Measurements from ENCODE around the gene CUX1. TPM values are rescaled to one million over a fixed set of nuclear protein-coding genes. Genes with fewer than 3 reads are reported as not detected.

Gene CUX1
- polyA plus RNA-seq, 1 donor = 38.3 TPM

DNA sequence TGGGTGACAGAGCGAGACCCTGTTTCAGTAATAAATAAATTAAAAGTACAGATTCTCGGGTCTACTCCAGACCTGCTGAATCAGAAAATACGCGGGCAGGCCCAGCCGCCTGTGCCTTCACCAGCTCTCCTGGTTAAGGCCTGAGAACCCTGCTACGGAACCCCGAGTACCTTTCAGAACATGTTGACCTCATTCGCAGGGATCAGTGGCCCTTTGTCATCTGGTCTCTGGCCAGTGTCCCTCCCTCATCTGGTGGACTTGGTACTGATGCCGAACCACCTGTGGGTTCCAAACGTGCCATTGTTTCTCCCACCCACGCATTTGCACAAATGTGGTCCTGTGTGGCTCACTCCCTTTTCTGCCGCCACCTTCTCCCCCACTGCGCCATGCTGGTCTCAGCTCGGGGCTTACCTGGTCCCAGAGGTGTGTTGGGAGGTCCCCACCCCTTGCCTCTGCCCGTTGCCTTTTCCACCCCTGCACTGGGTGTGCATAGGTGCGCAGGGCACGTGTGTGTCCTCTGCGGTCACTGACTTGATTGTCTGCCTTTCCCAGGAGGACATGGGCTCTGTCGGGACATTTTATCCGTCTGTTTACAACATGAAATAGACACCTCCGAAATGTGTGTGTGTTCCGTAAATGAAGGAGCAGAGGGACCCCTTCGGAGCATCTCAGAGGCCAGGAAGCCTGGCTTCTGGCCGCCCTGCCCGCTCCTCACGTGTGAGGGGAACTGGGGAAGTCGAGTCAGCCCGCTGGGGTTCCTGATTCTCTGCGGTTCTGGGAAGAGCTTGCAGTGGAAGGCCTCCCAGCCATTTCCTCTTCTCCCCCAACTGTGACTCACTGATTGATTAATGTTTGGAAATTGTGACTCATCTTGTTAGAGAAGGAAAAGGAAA is 135.2 kb downstream of the CUX1 start:
- DNase-seq (ENCODE audit: low read depth) = no peak

DNA sequence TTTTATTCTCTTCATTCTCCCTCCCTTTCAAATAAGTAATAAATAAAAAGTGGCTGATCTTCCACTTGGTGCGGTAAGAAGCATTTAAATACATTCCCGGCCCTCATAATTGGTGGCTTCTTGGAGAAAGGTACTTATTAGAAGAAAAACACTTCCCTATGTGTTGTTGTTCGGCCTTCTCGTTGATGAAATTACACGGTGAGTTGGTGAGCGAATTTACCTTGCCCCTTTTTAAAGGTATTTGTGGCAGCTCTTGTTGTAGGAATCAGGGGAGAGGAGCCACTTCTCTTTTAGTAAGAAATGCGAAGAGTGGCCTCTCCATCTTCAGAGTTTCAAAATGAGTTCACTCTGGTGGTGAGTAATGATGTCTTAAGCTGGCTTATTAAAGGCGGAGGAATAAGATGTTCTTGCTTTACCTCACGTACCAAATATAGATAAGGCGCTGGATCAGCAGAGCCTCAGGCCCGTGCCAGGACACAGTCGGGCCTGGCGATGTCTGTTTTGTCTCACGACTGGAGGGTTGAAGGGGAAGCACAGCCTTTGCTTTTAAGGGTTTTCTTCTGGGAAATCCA is 135.9 kb downstream of the CUX1 start:
- no peak for DNase-seq (ENCODE audit: low read depth)

DNA sequence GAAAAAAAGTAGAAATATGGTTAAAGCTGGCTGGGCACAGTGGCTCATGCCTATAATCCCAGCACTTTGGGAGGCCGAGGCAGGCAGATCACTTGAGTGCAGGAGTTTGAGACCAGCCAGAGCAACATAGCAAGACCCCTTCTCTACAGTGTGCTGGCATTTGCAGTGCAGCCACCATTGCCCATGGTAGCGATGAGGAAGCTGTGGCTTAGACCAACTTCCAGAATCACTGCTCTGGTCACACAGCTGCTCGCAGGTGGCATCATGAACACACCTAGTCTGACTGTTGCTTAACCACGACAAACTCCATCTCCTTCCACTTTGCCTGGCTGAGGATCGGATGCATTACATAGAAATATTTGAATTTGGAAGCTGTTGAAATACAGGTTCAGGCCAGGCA is 137.1 kb downstream of the CUX1 start:
- no peak for DNase-seq (ENCODE audit: low read depth)

DNA sequence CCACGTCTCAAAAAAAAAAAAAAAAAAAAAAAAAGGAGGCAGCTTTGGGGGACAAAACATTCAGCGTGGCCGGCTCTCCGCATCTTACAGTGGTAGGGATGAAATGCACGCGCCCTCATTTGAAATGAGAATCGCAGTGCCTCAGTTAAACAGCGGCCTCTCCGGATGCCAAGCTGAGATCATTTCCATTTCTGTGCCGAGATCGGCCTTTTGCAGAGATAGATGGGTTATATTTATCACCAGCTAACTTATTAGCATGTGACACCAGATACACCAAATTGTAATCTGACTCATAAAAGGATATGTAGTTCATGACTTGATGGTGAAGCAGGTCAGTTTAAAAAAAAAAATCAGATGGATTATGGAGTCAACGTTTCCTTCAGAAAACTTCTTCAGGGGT is 138.7 kb downstream of the CUX1 start:
- DNase-seq (ENCODE audit: low read depth) = no peak

DNA sequence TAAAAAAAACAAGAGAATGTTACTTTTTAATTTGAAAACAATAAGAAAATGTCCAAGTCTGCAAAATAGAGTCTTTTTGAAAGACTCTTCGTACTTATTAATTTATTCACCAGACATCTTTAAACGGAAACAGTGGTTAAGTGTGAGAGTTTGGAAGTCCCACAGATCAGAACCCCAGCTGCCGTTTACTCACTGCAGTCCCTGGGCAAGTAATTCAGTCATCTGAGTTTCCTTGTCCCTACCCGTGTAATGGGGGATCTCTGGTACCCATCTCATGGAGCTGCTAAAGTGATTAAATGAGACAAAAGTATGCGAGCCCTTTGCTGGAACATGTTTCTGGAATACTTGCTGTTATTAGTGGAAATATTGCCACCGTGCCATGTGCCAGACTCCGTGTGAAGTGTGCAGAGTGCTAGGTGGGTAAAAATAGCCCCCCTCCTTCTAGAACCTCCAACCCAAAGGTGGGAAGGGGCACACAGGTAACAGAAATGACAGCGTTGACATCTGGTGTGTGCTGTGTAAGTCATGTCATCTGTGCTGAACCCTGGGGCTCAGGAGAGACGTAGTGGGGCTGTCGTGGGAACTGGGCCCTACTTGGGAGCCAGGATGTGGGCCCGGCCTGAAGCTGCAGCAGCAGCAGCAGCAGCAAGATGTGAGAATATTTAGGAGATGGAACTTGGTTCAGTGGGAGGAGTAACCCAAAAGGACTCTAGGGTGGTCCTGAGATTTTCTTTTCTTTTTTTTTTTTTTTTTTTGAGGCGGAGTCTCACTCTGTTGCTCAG is 140.5 kb downstream of the CUX1 start:
- no peak for DNase-seq (ENCODE audit: low read depth)

DNA sequence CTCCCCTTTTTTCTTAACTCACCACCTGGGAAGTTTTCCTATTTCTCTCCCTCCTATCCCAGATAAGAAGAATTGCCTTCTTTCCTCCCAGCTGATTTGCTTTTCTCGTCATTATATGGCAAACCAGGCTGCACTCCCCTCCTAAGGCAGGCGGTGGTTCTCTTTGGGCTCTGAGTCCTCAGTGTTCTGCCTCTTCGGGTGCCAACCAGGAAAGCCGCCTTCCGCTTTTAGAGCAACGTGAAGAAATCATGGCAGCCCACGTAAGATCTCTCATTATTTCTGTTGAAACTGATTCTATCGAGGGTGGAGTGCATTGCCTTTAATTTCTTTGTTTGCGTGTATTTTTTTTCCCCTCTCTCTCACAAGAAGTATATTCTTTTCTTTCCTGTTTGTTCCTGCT is 141.9 kb downstream of the CUX1 start:
- no peak for DNase-seq (ENCODE audit: low read depth)

DNA sequence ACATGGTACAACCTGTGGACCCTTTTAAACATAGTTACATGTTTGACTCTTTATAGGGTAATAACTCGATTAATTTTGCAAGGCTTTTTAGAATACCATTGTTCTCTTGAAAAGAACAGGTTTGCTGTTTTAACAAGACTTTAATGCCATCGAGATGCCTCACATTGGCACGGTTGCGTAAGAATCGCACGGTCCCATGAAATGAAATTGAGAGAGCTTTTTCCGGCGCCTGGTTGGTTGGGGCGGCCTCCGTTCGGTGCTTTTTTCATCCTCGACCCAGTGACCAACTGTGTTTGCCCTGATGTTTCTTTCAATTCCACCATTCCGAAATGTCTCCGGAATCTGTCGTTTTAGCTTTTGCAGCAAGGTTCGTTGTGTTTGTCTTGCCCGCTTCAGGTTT is 142.4 kb downstream of the CUX1 start:
- DNase-seq (ENCODE audit: low read depth) = no peak

DNA sequence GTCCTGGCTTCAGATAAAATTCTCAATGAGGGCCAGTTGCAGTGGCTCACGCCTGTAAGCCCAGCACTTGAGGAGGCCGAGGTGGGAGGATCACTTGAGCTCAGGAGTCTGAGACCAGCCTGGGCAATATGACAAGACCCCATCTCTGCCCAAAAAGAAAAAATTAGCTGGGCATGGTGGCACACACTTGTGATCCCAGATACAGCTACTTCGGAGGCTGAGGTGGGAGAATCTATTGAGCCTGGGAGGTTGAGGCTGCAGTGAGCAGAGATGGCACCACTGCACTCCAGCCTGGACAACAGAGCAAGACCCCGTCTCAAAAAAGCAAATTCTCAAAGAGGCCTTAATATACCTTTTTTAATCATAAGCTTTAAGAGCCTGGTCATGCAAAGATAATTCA is 142.9 kb downstream of the CUX1 start:
- DNase-seq (ENCODE audit: low read depth) = no peak

DNA sequence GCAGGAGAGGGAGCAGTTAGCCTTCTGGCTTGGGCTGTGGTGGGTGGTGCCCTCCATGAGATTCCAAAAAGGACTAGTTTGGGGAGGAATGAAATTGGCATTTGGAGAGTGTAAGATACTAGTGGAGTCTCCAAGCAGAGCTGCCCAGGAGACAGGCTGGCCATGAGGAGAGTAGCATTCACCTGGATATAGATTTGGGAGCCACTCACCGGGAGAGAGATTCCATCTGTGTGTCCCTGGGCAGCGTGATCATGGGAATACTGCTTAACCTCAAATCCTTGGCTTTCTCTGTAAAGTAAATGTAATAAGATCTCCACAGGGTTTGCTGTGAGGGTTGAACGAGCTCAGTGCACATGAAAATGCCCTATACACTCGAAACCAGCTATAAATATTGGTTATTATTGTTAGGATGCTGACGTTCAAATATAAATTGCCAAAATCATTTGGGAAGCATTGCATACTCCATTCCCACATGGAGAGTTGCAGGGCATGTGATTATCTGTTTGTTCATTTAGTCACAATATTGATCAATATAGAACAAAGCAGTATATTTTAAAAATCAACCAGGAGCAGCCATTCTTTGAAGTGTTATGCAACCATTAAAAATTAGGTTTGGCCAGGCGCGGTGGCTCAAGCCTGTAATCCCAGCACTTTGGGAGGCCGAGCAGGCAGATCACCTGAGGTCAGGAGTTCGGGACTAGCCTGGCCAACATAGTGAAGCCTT is 143.7 kb downstream of the CUX1 start:
- no peak for DNase-seq (ENCODE audit: low read depth)

DNA sequence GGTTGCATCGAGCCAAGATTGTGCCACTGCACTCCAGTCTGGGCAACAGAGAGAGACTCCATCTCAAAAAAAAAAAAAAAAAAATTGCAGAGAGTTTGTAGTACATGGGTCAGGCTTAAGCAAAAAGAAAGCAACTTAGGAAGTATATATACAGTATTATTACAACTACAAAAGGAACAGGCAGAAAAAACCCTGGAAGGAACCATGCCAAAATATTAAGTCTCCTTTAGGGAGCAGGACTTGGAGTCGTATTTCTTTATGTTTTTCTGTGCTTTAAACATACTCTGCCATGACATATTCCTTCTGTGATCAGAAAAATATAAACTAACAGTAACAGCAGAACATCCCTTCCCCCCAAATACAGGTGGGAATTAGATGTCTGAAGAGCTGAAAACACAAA is 144.4 kb downstream of the CUX1 start:
- no peak for DNase-seq (ENCODE audit: low read depth)

DNA sequence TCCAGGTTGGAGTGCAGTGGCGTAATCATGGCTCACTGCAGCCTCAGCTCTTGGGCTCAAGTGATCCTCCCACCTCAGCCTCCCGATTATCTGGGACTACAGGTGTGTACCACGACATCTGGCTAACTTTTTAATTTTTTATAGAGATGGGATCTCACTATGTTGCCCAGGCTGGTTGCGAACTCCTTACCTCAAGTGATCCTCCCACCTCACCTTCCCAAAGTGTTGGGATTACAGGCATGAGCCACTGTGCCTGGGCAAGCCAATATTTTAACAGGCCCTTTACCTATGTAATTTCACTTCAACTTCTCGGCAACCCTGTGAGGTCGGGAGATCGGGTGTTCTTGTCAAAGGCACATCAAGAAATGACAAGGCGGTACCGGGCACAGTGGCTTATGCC is 146.3 kb downstream of the CUX1 start:
- no peak for DNase-seq (ENCODE audit: low read depth)

DNA sequence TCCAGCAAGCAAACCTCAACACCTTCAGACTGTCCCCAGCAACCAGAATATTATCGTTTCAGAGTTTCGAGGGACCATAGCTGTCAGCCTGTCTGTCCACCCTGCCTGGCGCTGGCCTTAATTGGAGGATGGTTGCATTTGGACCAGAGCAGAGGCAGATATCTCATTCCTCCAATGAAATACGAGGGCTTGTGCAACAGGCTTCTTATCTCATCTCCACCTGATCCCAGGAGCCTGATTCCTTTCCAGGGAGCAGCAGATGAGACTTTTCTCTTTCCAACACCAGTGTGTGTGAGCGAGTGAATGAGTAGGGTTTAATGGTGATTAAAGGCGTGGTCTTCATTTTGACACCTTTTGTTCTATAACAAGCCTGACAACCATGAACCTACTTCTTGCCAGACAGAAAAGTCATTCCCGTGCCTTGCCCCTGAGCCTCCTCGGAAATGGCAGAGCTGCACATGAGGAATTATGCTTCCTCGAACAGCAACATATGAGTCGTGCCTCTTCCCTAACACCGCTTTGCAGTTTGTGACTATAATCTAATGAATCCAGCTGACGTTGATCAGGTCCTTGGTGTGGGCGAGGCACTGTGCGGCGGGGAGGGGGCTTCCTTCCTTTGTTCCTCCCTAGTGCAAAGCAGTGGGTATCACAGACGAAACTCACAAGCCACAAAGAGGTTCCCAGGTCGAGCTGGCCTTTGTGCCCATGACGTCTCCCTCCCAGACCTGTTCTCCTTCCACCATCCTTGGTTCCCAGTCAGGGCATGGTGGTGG is 147.4 kb downstream of the CUX1 start:
- no peak for DNase-seq (ENCODE audit: low read depth)

DNA sequence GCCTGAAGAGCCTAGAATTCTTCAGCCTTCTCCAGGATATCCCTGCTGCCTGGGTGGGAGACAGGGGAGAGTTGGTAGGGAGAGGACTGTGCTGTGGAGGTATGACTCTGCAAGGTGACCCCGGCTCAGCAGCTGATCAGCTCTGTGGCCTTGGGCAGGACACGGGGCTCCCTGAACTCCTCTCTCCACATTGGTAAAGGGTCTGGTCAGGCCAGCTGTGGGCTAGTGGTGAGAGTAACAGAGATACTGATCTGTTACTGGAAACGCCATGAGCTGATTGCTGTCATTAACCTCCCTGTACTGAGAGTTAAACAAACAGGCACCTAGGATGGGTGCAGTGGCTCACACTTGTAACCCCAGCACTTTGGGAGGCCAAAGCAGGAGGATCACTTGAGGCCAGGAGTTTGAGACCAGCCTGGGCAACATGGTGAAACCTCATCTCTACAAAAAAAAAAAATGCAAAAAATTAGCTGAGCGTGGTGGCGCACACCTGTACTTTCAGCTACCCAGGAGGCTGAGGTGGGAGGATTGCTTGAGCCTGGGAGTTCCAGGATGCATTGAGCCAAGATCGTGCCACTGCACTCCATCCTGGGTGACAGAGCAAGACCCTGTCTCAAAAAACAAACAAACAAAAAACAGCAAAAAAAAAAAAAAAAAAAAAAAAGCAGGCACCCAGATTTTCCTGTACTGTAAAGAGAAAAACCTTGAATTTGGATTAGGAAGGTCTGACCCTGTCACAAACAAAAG is 151.5 kb downstream of the CUX1 start:
- DNase-seq (ENCODE audit: low read depth) = no peak

DNA sequence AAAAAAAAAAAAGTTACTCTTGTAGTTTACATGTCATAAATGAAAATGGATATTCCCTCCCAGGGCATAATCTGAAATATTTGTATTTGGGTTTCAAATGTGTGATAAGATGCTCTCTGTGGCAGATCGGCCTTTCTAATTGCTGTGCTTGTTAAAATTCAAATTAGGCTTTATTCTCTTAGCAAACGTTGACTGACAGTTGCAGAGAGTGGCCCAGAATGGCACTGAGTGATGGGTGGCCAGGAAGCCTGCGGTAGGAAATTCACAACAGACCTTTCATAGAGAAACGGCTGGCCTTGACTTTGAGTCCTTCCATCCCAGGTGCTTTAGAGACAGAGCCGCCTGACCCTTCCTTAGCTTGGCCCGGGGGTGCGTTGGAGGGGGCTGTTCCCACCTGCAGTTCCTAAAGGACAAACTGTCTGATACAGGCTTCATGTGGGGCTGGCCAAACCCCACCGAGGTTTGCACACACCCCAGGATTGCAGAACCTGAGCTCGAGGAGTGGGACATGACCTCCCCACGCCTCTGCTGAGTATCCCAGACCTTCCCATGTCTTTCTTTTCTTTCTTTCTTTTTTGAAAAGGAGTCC is 152.7 kb downstream of the CUX1 start:
- DNase-seq (ENCODE audit: low read depth) = no peak

DNA sequence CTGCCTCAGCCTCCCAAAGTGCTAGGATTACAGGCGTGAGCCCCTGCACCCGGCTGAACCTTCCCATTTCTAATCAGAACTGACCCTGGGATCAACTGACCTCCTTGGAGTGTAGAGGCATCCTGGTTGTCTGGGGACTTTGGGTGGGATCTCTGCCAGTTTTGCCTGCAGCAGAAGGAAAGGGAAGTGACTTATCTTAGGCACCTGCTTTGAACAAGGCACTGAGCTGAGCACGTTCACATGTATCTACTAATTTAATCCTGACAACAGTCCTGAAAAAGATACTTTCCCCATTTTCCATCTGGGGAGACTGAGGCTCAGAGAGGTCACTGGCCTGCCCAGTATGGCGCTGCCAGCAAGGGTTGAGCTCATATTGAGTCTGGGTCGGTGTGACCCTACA is 153.4 kb downstream of the CUX1 start:
- DNase-seq (ENCODE audit: low read depth) = no peak

DNA sequence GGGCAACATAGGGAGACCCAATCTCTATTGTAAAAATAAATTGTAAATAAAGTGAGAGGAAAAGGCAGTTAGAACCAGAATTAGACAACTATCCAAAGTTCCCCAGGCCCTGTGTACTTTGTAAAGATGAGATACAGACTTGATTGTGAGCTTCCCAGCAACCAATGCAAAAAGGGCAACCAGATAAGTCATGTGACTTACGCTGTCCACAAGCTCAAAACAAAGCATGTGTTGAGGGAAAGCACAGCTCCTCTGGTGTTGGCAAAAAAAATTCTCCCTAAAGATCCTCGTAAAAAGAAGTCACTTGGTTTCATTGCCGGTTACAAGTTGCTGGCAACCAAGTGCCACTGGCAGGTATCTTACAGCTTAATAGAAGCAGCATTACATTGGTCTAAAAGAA is 154.0 kb downstream of the CUX1 start:
- no peak for DNase-seq (ENCODE audit: low read depth)

DNA sequence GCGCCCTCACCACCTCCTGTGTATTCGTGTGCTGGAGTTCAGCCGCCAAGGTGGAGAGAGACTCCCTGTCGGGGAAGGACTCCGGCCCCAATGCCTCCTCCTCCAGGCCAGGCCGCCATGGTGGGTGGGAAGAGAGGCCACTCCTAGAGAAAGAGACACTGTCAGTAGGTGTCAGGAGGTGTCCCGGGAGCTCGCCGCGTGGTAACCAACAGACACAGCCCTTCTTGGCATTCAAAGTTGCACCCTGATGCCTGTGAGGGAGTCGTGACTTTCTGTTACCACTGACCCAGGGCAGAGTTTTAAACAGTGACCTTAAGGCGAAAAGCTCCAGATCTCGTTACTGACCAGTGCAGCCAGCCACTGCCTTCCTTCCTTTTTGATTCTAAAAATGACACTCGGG is 155.2 kb downstream of the CUX1 start:
- DNase-seq (ENCODE audit: low read depth) = no peak

DNA sequence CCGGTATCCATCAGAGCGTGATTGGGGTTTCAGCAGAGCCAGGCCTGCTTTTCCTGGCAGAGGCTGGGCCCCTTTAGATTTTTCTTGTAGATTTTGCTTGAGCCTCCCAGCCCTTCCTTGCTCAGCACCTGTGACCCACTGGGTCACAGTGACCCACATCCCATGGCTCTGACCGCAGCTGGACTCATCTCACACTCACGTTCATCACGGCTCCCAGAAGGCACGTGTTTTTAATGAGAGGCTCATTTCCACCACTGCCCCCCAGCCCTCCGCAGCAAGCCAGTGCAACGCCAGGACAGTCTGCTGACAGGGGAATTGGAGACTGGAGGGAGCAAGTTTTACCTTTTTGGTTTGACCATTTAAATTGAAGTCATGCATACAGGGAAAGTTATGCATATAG is 155.7 kb downstream of the CUX1 start:
- DNase-seq (ENCODE audit: low read depth) = no peak

DNA sequence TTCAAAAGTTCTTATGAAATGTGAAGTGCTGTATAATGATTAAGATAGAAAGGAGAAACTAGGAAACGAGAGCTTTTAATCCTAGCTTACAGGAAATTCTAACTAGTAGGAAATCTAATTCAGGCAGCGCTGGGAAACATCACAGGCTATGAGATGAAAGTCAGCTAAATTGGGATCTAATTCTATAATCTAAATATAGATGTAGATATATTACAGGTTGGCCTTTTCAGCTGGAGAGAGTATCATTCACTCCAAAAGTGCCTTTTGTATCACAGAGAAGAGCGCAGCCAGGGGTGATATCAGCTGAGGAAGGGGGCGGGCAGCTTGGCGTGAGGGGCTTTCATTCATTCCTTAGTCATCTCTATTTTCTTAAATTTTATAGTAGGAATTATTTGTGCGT is 157.0 kb downstream of the CUX1 start:
- DNase-seq (ENCODE audit: low read depth) = no peak

DNA sequence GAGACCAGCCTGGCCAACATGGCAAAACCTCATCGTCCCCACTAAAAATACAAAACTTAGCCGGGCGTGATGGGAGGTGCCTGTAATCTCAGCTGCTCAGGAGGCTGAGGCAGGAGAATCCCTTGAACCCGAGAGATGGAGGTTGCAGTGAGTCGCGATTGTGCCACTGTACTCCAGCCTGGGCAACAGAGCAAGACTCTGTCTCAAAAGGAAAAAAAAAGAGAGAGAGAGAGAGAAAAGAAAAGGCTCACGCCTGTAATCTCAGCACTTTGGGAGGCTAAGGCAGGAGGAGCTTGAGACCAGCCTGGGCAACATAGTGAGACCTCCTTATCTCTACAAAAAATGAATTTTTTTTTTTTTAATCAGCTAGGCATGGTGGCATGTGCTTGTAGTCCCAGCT is 157.6 kb downstream of the CUX1 start:
- no peak for DNase-seq (ENCODE audit: low read depth)
